Measurements from ENCODE around the gene GBP4.

Gene GBP4

DNA sequence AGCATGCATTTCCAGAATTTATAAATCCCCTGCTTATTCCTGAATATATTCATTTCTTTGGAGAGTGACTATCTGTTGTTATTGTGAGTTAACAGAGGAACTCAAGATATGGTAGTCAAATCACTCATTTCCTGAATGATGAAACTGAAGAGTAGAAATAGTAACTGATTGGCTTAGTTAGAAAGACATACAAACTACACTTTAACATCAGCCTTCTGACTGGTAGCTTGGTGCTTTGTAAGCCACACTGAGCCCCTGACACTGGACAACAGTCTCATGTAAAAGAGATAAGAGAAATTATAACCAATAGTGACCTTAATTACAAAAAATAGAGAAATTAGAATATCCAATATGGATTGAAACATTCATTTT, 27.7 kb downstream of the GBP4 start:
- no peak for DNase-seq (ENCODE audit: low read depth in 2 of 2)

DNA sequence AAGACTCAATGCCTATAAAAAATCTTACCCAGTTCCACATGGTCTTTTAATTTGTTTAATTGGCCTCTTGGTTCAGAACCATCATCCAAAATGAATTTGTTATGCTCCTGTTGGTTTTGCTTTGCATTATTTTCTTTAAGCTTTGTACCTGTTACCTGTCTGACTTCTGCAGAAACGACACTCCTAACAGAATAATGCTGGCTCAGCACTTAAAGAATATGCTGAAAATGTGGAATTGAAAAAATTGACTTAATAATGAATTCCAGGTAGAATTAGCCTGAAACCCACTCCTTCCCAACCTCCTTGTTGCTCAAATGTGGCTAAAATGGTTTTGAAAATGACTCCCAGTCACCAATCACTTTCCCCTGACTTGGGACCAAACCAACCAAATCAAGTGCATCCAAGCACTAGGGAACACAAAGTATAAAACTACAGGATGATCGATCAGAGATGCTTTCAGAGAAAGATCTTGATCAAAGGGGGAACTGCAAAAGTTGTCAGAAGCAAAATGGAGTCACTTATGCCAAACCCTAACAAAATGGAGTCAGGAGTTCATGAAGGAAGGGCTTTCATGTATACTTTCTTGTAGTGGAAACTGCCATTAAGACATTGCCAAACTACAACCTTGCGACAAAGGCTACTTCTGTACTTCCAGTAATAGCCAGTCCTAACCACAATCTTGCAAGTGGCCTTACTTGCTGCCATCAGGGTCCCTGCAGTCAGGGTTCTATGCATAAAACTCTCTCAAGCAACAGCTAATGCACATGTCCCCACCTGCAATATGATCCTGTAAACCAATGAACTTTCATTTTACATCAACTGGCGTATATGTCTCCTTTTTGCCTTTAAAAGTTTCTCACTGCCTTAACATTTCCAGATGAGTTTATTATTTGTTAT, 28.3 kb downstream of the GBP4 start:
- DNase-seq (ENCODE audit: low read depth in 2 of 2), result no peak

DNA sequence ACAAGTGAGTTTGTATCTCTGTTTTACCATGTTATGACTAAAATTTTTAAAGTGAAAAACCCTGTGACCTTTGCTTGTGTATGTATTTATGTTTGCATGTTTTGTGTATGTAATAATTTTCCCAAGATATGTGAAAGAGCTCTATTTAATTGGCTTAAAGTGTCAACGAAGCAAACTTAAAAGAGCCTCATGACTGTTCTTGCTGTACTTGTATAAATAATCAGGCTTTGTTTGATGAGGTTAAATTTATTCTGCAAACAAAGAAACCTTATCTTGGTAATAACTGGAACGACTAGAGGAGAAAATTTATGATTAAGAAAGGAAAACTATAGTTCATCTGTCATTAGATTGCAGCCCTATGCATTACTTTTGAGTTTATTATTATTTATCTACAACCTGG, 29.6 kb downstream of the GBP4 start:
- no peak for DNase-seq (ENCODE audit: low read depth in 2 of 2)

DNA sequence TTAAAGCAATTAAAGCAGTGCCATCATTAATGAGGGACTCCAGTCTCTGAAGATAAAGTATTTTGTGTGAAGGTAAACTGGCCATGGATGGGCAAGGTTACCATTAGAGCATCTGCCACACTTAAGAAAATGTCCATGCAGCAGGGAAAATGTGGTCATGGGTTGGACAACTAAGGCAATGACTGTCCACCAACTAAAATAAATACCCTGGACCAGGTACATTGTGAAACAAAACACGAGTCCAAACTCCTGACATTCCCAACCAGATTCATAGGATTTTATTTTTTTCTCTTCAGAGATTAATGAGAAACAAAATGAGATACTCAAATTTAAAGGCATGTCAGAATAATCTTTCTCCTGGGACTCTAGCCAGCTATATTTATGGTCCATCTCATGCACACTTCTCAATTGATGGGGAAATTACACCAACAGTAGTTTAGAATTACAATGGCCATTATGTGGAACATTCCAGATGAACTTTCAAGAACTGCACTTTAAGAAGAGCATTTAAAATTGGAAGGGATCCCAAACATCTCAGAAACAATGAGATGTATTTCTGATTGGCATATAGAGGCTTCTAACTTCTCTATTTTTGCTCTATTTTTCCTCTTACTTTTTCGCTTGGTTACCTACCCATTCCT, 31.0 kb downstream of the GBP4 start:
- no peak for DNase-seq (ENCODE audit: low read depth in 2 of 2)

DNA sequence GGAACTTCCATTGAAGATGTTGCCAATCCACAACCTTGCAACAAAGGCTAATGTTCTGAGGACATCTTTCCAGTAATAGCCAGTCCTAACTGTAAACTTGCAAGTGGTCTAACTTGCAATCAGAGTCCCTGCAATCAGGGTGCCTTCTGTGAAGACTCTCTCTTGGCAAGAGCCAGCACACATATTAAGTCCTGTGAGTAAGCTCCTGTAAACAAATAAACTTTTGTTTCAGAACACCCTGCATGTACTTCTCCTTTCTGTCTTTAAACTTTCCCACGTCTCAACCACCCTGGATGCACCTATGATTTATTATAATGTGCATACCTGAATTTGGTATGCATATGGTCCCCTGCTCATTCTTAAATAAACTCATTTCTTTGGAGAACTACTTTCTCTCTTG, 32.0 kb downstream of the GBP4 start:
- no peak for DNase-seq (ENCODE audit: low read depth in 2 of 2)

DNA sequence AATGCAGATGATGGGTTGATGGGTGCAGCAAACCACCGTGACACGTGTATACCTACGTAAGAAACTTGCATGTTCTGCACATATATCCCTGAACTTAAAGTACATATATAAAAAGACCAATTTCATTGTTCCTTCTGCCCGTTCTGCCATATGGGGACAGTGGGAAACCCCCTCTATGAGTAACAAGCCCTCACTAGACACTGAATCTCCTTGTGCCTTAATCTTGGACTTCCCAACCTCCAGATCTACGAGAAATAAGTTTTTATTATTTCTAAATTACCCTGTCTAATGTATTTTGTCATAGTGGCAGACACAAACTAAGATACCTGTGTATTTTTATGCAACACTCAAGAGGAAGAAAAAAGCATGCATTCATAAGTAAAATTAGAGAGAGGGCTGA, 32.9 kb downstream of the GBP4 start:
- DNase-seq (ENCODE audit: low read depth in 2 of 2), result no peak

DNA sequence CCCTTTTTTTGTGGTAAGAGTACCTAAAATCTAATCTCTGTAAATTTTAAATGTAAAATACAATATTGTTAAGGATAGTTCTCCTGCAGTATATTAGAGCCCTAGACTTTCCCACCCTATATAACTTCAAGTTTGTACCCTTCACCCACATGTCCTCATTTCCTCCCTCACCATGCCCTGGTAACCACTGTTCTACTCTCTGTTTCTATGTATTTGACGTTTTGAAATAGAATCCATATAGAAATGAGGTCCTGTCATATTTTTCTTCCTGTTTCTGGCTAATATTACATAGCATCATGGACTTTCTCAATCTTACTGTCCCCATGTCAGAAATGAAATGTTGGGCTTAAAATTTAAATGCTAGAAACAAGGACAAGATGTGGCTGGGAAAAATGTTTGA, 47.7 kb downstream of the GBP4 start:
- DNase-seq (ENCODE audit: low read depth in 2 of 2), result no peak

DNA sequence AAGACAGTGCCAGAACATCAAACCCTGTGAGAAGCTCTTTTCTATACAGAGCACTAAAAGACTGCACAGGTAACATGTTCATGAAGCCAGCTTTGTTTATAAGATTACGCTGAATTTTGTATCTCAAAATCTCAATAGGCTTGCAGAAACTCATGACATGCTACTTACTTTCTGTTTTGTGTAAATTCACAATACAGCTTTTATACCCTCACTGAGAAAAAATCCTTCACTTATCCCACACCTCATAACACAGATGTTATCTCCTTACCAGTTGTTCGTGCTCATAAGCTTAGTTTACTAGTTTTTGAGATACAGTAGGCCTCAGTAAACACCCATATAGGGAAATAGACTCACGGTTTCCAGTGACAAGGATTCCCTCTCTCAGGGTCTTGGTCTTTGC, 48.8 kb downstream of the GBP4 start:
- DNase-seq (ENCODE audit: low read depth in 2 of 2), result no peak

DNA sequence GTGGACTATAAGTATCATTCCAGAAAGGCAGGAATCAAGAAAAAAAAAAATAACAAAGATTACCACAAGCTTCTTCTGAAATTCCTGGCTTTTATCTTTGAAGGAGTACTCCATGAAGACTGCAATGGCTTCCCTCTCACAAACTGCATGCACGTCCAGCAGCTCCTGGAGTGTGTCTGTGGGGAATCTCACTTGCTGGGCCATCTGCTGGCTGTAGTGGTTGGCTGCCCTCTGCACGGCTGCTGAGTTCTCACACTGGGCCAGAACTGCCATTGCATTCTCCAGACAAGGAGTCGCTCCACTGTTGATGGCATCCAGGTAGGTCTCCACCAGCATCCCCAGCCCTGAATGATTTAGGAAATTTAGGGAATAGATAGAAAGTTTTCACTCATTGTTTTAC, 49.5 kb downstream of the GBP4 start:
- DNase-seq (ENCODE audit: low read depth in 2 of 2), result no peak

DNA sequence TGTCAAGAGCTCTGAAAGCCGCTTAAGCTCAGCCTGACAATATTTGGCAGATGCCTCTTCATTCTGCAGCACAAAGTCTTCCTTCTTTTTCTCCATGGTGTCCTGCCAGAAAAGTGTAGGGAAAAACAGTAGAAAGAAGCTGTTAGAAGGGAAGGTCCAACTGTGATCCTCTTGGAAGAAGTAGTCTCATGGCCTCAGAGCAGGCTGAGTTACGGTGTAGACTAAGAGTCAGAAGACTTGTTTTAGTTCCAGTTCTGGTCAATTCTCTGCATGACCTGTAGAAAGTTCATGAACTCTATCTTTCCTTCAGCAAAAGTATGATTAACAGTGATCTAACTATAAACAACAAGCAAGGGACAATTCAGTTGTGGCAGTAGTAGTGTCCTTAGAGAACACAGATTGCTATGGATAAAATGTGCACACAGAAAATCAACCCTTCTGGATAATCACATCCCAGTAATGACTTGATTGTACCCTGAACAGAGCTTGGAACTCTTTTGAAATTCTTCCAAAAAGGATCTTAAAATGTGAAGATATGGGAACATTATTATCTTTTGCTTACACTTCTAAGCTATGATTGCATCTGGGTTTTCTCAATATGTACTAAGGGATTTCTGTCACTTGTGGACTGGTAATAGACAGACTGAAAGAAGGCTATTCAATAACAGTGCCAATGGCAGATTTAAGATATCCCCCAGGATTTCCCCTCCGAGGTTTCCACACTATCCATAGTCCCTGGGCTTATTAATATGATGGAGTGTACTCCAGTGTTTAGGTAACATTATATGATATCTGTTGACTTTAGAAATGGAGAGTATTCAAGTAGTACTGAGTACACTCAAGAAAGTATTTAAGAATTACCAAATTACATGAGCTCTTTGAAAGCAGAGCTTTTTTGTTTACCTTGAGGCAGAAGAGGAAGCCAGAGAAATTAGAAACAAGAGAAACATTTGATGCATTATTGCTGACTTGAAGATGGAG, 50.8 kb downstream of the GBP4 start:
- no peak for DNase-seq (ENCODE audit: low read depth in 2 of 2)

DNA sequence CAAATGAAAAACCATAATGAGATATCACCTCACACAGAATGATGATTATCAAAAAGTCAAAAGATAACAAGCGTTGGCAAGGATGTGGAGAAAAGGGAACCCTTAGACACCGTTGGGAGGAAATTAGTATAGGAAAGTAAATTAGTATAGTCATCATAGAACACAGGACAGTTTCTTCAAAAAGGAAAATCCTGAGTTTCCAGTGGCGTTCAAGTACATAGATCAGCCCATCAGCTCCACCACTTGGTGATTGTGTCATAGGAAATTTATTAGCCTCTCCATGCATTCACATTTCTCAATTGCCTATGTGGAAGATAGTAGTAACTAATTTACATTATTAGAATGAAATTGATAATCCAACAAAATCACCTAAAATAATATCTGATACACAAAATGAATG, 52.0 kb downstream of the GBP4 start:
- no peak for DNase-seq (ENCODE audit: low read depth in 2 of 2)

DNA sequence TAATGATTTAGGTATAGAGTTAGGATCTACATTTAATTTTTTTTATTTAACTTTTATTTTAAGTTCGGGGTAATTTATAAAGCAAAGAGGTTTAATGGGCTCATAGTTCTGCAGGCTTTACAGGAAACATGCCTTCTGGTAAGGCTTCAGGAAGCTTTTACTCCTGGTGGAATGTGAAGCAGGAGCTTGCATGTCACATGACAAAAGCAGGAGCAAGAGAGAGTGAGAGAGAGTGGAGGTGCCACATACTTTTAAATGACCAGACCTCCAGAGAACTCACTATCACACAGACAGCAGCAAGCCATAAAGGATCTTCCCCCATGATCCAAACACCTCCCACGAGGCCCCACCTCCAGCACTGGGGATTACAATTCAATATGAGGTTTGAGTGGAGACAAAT, 55.3 kb downstream of the GBP4 start:
- DNase-seq (ENCODE audit: low read depth in 2 of 2), result no peak

DNA sequence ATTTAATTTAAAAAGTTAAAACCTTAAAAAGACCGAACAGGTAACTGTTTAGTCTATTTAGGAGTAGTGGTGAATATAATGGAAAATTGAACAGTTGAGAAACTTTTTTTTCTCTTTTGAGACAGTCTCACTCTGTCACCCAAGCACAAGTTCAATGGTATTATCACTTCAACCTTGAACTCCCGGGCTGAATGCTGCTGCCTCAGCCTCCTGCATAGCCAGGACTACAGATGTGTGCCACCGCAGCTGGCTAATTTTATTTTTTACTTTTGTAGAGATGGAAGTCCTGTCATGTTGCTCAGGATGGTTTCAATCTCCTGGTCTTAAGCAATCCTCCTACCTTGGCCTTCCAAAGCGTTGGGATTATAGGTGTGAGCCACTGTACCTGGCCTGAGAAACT, 56.6 kb downstream of the GBP4 start:
- DNase-seq (ENCODE audit: low read depth in 2 of 2), result no peak

DNA sequence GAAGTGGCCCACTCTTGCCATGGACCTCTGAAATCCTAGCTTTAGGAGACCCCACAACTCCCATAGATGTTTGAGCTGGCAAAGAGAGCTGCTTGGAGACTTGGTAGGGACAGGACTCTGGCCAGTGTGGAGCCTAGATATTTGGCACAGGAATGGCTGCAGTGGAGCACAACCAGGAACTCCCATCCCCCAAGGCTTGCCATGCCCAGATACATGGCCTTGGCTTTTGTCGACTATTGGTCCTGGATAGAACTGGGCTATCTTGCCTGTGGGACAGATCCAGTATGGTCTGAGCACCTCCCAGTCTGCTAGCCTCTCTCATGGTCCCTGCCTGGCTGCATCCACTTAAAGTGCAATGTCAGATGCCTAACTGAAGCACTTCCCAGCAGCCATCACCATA, 65.0 kb downstream of the GBP4 start:
- DNase-seq (ENCODE audit: low read depth in 2 of 2), result no peak

All from stimulated activated CD8-positive, alpha-beta memory T cell treated with anti-CD3 and anti-CD28 coated beads, Interleukin-2, amount 100 ng/mL, for 1 hour (primary cell).